Hepatocyte (in vitro differentiated cells): ENCODE measurements around the gene UMAD1. TPM values are rescaled to one million over a fixed set of nuclear protein-coding genes. Genes with fewer than 3 reads are reported as not detected.

Experiments
- DNase-seq: peaks from one replicate; pipeline ENCODE4 v3.0.0-alpha.2; 2016; ENCODE audit warnings: low spot score
- H2AFZ ChIP-seq: fragments of 200-600 bp; sonication (generic); 2 replicates; pipeline ENCODE4 v1.6.0; 2016; ENCODE audit warnings: antibody characterized with exemption, mild to moderate bottlenecking
- H3K27ac ChIP-seq: fragments of 200-600 bp; sonication (generic); 2 replicates; pipeline ENCODE4 v1.5.1; 2016; ENCODE audit warnings: mild to moderate bottlenecking
- H3K27me3 ChIP-seq: fragments of 200-600 bp; sonication (generic); 2 replicates; pipeline ENCODE4 v1.6.1; 2016
- H3K36me3 ChIP-seq: fragments of 200-600 bp; sonication (generic); replicated peaks from 2 replicates; pipeline ENCODE4 v1.5.1; 2016; ENCODE audit warnings: low read depth; ENCODE audit not compliant: insufficient read depth
- H3K4me1 ChIP-seq: fragments of 200-600 bp; sonication (generic); 2 replicates; pipeline ENCODE4 v1.5.1; 2016; ENCODE audit warnings: mild to moderate bottlenecking, moderate library complexity; ENCODE audit not compliant: insufficient read depth
- H3K4me2 ChIP-seq: fragments of 200-600 bp; sonication (generic); 2 replicates; pipeline ENCODE4 v1.6.0; 2016
- H3K4me3 ChIP-seq: fragments of 200-600 bp; sonication (generic); 2 replicates; pipeline ENCODE4 v1.5.1; 2016; ENCODE audit warnings: mild to moderate bottlenecking
- H3K79me2 ChIP-seq: fragments of 200-600 bp; sonication (generic); 2 replicates; pipeline ENCODE4 v1.6.0; 2017; ENCODE audit warnings: mild to moderate bottlenecking
- H3K9me2 ChIP-seq: fragments of 200-600 bp; sonication (generic); replicated peaks from 2 replicates; pipeline ENCODE4 v1.6.0; 2017; ENCODE audit warnings: mild to moderate bottlenecking; ENCODE audit not compliant: insufficient read depth
- H3K9me3 ChIP-seq: fragments of 200-600 bp; sonication (generic); 2 replicates; pipeline ENCODE4 v1.5.1; 2016; ENCODE audit warnings: low read depth, mild to moderate bottlenecking
- H4K20me1 ChIP-seq: fragments of 200-600 bp; sonication (generic); 2 replicates; pipeline ENCODE4 v1.6.0; 2016; ENCODE audit warnings: mild to moderate bottlenecking; ENCODE audit not compliant: insufficient read depth, poor library complexity, severe bottlenecking
- CTCF ChIP-seq: fragments of 200-600 bp; sonication (generic); IDR thresholded peaks from 2 replicates; pipeline ENCODE4 v1.5.1; 2016; ENCODE audit warnings: antibody characterized with exemption, mild to moderate bottlenecking; ENCODE audit not compliant: poor library complexity
- EZH2 ChIP-seq: fragments of 200-600 bp; sonication (generic); IDR thresholded peaks from 2 replicates; pipeline ENCODE4 v1.6.1; 2016; ENCODE audit warnings: antibody characterized with exemption, mild to moderate bottlenecking, borderline replicate concordance
- EZH2phosphoT487 ChIP-seq: fragments of 200-600 bp; sonication (generic); IDR thresholded peaks from one replicate; pipeline ENCODE4 v1.6.1; 2018; ENCODE audit warnings: antibody characterized with exemption, mild to moderate bottlenecking, low read depth, moderate library complexity; ENCODE audit not compliant: unreplicated experiment, severe bottlenecking
- WGBS: methylation state at CpG from one replicate; pipeline ENCODE4 v1.1.6; 2016; ENCODE audit warnings: low lambda C conversion rate; ENCODE audit errors: missing lambda C conversion rate; 5-methylcytosine and 5-hydroxymethylcytosine counted together
- polyA plus RNA-seq: library from polyadenylated mRNA; unstranded; fragments of >200 nt; fragmentation: Nextera tagmentation; extraction: Ambion mirVana; gene quantifications from 2 replicates; pipeline ENCODE4 v1.2.1, GENCODE V29; 2016
- total RNA-seq: library from RNA; depleted of rRNA; stranded (reverse); fragments of >200 nt; gene quantifications from 2 replicates; pipeline ENCODE4 v1.2.3, GENCODE V29; 2014

The UMAD1 gene
- total and polyA plus RNA-seq, 2 experiments from 2014 or later, result 15.7 to 29.0 TPM

GRCh38 chr7:7681936-7682329 lies 41.4 kb downstream of the UMAD1 start:
- no peak overlapping the region for H3K27ac ChIP-seq
- H3K4me2 ChIP-seq, result no peak overlapping the region
- no peak overlapping the region for H2AFZ ChIP-seq
- DNase-seq, result no peak
- no peak for TF ChIP-seq EZH2
- TF ChIP-seq CTCF, result no peak
- no peak for TF ChIP-seq EZH2phosphoT487
- no peaks in the 10 kb centered on the region for H3K4me1 ChIP-seq
- H3K27me3 ChIP-seq, result no peaks in the 10 kb centered on the region
- H3K4me3 ChIP-seq, result no peak overlapping the region
- H3K9me2 ChIP-seq, result no peaks in the 10 kb centered on the region
- no peaks in the 10 kb centered on the region for H3K36me3 ChIP-seq
- H3K9me3 ChIP-seq, result no peaks in the 10 kb centered on the region
- H3K79me2 ChIP-seq, result peaks cover 22% of the 10 kb centered on the region
- no peaks in the 10 kb centered on the region for H4K20me1 ChIP-seq

GRCh38 chr7:7682861-7683260 lies 42.3 kb downstream of the UMAD1 start:
- H3K4me2 ChIP-seq, result no peak overlapping the region
- no peak for TF ChIP-seq CTCF
- no peak for TF ChIP-seq EZH2phosphoT487
- no peak for TF ChIP-seq EZH2
- H4K20me1 ChIP-seq, result no peaks in the 10 kb centered on the region
- no peaks in the 10 kb centered on the region for H3K9me3 ChIP-seq
- H3K27me3 ChIP-seq, result no peaks in the 10 kb centered on the region
- no peak for DNase-seq
- H2AFZ ChIP-seq, result no peak overlapping the region
- WGBS, result 97% methylated on average over 5 of the region's 5 CpGs
- H3K79me2 ChIP-seq, result peaks cover 22% of the 10 kb centered on the region
- no peaks in the 10 kb centered on the region for H3K9me2 ChIP-seq
- no peak overlapping the region for H3K4me3 ChIP-seq
- no peaks in the 10 kb centered on the region for H3K36me3 ChIP-seq
- peaks cover 2% of the 10 kb centered on the region for H3K4me1 ChIP-seq
- no peak overlapping the region for H3K27ac ChIP-seq

GRCh38 chr7:7686811-7687508 lies 46.4 kb downstream of the UMAD1 start:
- Histone ChIP-seq H3K4me2 (no peak overlapping the region), H3K9me3 (no peaks in the 10 kb centered on the region)
- WGBS, result 69% methylated on average over 2 of the region's 2 CpGs

More at GRCh38 chr7:7686811-7687508, 46.4 kb downstream of the UMAD1 start:
- DNase-seq, result no peak
- peaks cover 18% of the 10 kb centered on the region for H3K79me2 ChIP-seq
- no peak overlapping the region for H2AFZ ChIP-seq
- H3K9me2 ChIP-seq, result no peaks in the 10 kb centered on the region
- H3K36me3 ChIP-seq, result no peaks in the 10 kb centered on the region
- H3K4me1 ChIP-seq, result peaks cover 4% of the 10 kb centered on the region
- no peak overlapping the region for H3K4me3 ChIP-seq
- no peaks in the 10 kb centered on the region for H4K20me1 ChIP-seq
- H3K27ac ChIP-seq, result no peak overlapping the region
- no peak for TF ChIP-seq EZH2phosphoT487
- TF ChIP-seq CTCF, result no peak
- no peak for TF ChIP-seq EZH2
- no peaks in the 10 kb centered on the region for H3K27me3 ChIP-seq
